HG02571 (cell line): ENCODE data around the gene CACNA1G.
A peak's percentile ranks its signal among the peaks of the same experiment; 100 is the strongest.

ENCODE experiments used
- ATAC-seq: cut with Tn5 transposase; IDR thresholded peaks from one replicate; pipeline ENCODE4 v1.9.1; 2021; ENCODE audit warnings: mild to moderate bottlenecking, moderate library complexity; ENCODE audit not compliant: unreplicated experiment

Gene CACNA1G

DNA sequence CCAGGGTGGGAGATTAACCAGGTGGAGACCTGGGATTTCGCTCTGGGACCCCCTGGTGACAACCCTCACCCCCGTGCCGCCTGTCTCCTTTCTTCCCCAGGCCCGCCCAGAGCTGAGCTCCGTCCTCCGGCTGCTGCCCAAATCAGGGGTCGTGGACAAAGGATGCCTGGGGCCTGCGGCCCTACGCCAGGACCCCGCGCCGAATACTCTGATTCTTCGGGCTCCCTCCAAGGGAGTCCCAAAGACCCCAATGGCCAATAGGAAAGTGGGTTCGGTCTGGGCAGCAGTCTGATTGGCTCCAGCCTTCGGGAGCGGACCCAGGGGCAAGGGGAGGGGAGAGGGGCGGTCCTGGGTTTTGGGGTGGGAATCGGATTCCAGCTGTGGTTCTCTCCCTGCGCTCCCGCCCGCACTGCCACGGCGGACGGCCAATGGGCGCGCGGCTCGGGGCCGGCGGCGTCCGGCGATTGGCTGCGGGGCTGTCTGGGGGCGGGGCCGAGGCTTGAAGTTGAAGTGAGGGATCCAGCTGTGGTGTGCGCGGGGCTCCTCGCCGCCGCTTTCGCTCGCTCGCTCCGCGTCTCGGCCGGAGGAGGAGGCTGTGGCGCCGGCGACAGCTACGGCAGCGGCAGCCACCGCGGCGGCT is at the start of gene CACNA1G:
Gene CACNA1G, plus strand, starts transcription at position 531 of the 640 bp plus-strand sequence. CDS start 745 bp downstream, outside the sequence.
- ATAC-seq, result peak; percentile 91

DNA sequence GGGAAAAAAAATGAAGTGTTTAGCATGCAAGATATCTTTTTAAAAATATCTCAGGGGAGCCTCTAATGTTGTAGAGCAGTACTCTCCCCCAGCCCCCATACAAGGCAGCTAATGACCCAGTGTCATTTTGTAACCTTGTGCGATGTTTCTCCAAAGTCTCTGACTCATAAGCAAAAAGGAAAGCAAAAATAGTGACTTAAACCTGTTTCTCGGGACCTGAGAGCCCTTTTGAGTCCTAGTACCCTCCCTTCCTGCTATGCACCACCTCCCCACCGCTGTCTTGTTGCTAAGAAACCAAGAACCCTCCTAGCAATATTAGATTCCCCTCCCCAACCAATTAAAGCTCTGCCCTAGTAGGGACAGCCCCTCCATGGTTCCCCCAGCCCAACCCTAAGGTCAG is 49.5 kb upstream of the CACNA1G start:
- ATAC-seq, result peak; percentile 67

DNA sequence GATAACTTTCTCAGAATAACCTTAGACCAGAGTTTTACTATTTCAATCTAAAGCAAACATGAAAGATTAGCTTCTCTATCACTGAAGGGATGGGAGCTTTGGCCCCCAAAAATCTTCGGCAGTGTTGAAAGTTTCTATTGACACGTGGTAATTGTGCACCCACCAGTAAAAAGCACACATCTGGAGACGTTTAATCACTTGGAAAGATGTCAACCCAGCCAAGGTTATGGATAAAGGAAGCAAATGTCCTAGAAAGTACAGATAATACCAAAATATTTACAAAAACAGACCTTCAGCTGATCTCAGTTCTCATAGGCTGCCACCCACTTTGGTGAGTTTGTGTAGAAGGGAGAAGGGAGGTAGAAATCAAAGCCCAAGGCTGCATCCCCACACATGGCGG is 47.0 kb upstream of the CACNA1G start:
- no peak for ATAC-seq

DNA sequence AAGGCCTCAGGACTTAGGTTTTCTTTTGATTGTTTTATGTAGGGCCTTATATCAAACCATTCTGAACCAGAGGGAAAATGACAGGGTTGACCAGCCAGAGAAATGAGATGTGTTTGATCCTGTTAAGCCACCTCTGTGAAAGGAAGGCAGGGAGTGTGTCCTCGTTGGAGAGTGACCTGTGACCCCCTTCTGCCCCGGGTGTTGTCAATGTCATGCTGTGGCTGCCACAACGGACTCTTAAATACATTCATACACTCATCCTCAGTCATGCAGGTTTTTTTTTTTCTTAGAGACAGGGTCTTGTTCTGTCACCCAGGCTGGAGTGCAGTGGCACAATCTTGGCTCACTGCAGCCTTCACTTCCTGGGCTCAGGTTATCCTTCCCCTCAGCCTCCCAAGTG is 46.1 kb upstream of the CACNA1G start:
- ATAC-seq, result no peak

DNA sequence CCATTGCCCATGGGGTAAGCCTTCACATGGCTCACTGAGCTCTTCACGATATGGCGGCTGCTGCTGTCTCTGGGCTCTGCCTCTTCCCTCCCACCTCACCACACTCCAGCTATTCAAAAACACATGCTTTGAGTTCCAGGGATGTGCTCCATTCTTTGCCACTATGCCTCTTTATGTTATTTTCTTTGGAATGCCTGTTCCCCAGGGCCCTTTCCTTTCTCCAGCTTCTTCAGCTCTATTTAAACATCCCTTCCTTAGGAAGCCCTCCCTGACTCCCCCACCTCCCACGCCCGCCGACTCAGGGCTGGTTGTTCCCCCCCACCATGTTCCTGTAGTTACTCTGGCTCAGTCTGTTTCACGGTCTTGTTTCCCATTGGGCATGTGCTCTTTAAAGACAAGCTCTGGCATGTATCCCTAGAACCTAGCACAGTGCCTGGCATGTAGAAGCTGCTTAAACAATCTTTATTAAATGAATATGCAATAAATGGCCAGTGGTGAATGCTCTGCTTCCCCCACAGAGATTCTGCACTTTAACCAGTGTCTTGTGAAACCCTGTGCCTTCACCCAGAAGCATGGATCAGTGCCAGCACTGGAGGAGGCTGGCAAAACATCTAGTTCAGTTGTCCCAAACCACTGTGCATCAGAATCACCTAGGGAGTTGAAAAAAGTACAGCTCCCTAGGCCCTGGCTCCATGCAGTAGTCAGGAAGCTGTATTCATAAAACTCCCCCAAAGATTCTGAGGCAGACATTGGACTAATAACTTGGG is 45.4 kb upstream of the CACNA1G start:
- no peak for ATAC-seq

DNA sequence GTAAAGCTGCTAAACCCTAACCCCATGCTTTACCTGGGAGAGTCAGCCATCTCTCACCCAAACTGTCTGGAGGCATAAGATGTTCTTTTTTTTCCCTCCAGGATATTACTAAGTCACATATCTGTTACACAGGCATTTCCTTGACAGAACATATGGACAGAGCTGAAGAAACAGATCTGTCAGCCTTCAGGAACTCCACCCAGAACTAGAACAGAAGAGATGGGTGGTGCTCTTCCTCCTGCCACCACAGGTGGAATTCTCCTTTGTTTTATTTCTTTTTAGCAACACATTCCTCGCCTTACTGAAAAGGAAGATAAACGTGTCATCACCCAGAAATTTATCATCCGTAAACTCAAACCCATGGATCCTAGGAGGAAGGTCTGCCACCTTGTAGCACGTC is 43.5 kb upstream of the CACNA1G start:
- no peak for ATAC-seq

DNA sequence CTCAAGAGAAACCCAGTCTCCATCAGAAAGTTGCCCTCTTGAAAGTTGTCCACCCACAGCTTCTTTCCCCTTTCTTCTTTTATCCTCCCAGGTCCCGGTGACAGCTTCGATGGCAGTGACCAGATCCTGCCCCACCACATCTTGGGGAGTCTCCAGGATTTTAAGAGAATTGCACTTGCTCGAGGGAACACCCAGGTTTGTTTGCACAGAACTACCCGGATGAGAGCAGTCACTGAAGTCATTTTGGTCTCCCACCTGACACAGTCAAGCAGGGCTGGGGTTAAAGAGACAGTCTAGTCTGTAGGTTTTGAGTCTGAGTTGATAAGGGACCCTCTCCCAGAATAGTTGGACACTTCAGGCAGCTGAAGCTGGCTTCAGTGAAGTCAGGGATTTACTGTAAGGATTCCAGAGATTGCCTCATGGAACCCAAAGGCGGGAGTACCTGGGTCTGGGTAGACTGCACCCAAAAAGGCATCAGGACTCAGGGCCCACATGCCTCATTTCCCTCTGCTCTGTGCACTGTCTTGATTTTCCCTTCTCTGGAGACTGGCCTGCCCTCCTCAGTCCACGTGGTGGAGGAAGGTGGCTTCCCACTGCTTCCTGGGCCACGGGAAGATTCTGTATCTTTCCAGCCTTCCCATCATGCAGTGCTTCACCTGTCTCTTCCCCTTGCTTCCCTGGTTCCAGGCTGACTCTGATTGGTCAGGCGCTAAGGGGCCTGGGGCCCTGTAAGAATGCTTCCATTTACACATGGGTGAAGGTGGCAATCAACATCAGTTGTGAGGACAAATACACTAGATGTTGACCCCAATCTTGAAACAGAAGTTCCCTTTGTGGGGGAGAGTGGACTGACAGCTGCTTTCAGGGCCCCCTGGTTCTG is 42.8 kb upstream of the CACNA1G start:
- ATAC-seq, result no peak

DNA sequence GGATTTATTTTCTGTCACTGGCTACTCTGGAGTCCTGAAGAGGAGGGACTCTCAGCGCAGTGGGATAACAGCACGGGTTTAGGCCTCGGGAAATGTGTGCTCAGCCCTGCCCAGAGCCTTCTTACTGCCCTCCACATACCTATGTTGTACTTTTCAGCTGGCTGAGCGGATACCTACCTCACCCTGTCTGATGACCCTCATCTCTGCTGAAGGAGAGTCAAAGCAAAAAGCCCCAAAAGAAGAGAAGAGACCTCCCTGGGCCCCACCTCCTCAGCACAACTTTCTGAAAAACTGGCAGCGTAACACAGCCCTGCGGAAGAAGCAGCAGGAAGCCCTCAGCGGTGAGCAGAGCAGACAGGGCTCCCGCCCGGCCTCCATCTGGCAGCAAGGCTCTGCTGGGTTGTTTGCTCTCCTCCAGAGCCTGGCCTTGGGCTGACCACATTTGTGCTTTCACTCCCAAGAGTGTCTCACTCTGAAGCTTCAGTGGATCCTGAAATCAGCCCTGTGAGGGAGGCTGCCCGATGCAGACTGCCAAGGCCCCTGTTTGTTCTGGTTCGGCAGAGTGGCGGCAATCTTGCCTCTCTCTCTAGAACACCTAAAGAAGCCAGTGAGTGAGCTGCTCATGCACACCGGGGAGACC is 42.0 kb upstream of the CACNA1G start:
- no peak for ATAC-seq

DNA sequence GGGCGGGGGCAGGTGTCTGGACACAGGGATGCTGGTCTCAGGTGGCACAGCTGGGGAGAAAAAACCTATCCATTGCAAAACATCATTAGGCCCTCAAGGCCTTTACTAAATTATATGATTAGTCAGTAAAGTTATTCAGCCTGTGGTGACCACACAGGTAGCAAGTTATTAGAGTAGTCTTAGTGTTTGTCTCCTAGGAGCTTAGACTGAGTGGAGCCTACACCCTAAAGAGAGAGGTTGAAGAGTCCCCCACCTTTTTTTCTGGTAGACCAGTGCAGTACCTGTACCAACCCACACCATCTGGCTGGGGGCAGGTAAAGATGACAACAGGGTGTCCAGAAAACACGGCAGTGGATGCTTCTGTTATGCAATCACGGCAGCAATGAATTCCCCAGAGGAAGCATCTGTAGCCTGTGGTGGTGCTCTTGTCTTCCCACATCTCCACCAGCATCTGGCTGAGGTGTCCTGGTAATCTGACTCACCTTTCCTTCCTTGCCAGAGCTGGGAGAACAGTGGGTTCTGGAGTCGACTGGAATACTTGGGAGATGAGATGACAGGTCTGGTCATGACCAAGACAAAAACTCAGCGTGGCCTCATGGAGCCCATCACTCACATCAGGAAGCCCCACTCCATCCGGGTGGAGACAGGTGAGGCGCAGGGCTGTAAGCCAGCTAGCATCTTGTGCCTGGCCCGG is 41.2 kb upstream of the CACNA1G start:
- no peak for ATAC-seq

DNA sequence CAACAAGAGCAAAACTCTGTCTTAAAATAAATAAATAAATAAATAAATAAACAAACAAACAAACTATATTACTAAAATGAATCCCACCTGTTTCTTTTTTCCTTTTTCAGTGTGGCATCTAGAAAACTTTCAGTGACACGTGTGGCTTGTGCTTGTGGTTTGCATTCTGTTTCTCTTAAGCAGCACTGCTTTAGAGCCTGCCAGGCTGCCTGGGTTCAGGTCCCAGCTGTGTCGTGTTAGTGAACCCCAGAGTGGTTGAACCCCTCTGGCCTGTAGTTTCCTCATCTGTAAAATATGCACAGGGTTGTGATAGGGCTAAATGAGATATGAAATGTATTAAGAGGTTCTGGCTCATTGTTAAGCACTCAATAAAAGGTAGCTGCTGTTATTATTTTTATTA is 40.0 kb upstream of the CACNA1G start:
- no peak for ATAC-seq

DNA sequence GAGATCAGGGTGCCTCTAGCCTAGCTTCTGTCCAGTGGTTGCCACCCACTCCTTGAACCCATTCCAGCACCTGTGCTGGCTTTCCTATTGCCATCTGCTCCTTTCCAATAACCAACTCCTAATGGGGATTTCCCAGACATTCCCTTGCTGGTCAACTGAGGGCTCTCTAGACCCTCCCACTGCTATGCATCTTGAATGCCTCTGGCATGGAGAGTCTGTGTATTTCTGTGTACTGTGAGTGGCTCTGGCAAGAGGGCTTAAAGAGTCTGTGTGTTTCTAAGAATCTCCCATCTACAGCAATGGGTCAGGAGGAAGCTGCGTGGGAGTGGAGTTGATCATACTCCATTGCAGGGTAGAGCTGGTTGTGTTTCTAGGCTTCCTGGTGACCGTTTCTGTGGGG is 39.0 kb upstream of the CACNA1G start:
- no peak for ATAC-seq

DNA sequence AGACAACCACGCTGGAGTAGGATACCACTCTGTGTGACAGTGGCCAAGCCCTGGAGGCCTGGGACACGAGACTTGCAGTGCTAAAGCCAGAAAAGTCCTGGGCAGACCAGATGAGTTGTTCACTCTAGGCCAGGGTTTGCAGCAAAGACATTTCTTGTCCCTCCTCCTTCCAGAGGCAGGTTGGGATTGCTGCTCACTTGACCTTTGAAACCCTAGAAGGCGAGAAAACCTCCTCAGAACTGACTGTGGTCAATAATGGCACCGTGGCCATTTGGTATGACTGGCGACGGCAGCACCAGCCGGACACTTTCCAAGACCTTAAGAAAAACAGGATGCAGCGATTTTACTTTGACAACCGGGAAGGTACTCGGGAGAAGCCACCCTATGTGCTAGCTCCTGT is 37.7 kb upstream of the CACNA1G start:
- no peak for ATAC-seq

DNA sequence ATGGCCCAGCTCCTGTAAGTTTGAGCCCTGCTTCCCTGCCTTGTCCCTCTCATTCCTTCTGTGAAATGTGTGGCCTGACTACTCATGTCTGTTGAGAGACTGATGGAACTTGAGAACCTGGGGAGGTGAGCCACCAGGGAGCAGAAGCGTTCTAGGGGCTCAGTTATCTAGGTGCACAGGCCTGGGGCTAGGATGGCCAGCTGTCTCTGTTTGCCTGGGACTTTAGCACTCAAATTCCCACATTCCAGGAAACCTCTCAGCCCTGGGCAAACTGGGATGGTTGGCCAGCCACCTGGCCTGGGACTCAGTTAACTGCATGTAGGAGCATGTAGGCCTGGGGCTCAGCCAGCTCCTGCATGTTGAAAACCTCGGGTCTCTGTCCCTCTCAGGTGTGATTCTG is 37.3 kb upstream of the CACNA1G start:
- no peak for ATAC-seq

DNA sequence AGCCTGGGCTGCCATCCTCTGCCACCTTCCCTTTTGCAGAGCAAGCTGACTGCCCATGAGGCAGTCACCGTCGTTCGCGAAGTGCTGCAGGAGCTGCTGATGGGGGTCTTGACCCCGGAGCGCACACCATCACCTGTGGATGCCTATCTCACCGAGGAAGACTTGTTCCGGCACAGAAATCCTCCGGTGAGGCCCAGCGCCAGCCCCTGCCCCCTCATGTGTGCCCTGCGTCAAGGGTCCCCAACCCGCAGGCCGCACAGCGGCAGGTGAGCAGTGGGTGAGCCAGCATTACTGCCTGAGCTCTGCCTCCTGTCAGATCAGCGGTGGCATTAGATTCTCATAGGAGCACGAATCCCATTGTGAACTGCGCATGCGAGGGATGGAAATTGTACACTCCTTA is 35.7 kb upstream of the CACNA1G start:
- ATAC-seq, result no peak

DNA sequence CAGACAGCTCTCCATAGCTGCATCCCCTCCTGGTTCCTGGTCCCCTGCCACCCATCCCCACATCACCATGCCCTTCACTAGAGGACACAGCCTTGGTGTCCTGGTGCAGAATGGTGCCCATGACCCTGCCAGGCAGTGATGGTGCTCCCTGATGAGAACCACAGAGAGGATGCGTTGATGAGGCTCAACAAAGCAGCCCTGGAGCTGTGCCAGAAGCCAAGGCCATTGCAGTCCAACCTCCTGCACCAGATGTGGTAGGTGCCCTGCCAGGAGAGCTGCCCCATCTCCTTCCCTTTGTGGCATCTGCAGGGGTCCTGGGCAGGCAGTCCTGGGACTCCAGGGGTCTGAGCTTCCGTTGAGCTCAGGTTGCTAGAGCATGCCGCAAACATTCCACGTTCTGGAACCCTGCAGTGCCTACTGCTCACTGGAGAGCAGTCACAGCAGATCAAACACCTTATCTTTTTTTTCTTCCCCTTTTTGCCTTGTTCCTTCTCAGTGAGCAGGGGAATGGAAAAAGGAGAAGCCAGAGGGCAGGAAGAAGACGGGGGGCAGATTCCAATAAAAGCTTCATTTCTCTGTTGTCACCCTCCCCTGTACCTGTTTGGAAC is 33.3 kb upstream of the CACNA1G start:
- ATAC-seq, result no peak

DNA sequence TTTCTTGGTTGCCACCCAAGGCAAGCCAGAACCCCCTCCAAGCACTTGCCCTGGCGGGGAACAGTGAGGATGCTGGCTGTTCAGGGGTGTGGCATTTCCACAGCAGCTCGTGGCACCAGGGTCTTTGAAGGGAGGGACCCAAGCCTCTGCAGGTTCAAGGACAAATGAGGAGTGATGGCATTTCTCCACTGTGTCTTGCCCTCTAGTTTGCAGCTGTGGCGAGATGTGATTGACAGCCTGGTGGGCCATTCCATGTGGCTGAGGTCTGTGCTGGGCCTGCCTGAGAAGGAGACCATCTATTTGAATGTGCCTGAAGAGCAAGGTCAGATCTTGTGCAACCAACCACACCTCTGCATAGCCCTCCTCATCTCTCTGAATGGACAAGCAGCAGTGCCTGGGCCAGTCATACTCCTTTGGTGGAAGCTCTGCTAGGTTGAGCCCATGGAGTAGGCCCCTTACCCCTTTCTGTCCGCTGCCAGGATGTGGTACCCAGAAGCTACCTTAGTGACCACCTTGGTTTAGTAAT is 32.5 kb upstream of the CACNA1G start:
- no peak for ATAC-seq

DNA sequence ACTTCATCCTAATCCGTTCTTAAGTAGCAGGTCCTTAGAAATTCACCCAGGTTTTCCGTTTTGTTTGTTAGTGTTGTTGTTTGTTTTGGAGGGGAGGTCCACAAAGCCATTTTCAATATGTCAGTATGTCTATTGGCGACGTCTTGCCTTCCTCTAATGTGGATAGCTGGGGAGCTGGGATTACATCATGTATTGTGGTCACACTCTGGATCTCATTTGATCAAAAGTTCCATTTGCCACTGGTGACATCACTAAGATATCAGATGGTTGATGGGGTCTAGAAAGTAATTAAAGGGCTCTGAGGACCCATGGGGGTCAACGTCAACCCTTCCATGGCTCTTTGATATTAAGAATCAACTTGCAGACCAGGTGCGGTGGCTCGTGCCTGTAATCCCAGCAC is 30.7 kb upstream of the CACNA1G start:
- no peak for ATAC-seq

DNA sequence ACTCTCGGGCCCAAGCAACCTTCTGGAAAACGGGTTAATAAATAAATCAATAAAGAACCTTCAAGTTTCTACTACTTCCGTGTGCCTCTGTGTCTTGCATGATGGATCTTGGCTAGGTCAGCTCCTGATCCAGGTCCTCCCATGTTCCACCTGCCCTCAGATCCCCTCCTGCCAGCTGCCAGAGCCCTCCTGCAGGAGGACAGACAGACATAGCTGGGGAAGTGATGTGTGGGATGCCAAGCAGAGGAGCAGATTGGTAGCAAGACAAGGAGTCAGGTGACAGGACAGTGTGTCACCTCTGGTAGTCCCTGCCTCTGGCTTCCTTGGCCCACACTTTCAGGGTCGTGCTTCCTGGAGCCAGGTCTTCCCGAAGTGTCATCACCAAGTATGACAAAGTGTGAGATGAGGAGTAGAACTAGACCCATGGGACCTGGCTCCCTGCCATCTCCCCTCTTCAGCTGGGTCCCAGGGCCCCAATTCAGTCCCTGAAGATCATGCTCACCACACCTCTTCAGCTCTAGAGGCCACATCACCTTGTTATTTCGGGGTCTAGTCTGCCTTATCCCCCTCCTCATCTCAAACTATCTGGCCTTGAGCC is 29.0 kb upstream of the CACNA1G start:
- no peak for ATAC-seq

DNA sequence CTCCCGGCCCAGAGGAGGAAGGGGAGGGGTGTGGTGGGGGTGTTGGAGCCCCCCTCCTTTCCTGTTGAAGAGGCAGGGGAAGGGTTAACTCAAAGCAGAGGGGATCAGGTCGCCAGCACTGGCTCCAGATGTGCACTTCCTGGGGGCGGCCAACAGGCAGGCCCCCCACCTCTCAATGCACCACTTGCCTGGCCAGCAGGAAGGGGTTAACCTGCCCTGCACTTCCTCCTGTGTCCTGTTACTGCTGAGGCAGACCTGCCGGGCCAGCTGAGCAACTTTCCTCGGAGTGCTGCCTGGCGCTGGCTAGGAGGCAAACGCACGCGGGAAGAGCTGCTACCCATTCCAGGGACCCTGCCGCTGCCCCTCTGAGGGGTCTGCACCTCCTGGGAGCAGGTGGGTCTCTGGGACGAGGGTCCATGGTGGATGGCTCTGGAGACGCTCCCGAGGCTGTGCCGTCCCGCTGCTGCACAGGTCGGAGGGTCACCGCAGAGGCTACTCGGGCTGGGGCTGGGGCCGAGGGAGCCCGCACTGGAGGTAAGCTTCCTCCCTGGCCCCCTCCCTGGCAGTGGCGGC is 28.0 kb upstream of the CACNA1G start, which contains the start of gene EPN3:
Gene EPN3, plus strand, starts transcription at position 284 of the 573 bp plus-strand sequence. CDS start 3,822 bp downstream, outside the sequence.
- ATAC-seq, result no peak
